KMS-11 (cell line): ENCODE data around the gene AGBL4.

ENCODE experiments used
- H2AFZ ChIP-seq: fragments of 200-600 bp; sonication (generic); 2 replicates; pipeline ENCODE4 v1.6.1; 2016; ENCODE audit warnings: antibody characterized with exemption, mixed run types, low read depth
- H3K27ac ChIP-seq: fragments of 200-600 bp; sonication (generic); 2 replicates; pipeline ENCODE4 v1.6.1; 2016; ENCODE audit warnings: mild to moderate bottlenecking, mixed run types
- H3K27me3 ChIP-seq: fragments of 200-600 bp; sonication (generic); 2 replicates; pipeline ENCODE4 v1.6.1; 2017; ENCODE audit warnings: mild to moderate bottlenecking, low read depth, mixed run types, moderate library complexity; ENCODE audit not compliant: insufficient read depth
- H3K36me3 ChIP-seq: fragments of 200-600 bp; sonication (generic); 2 replicates; pipeline ENCODE4 v1.6.1; 2017; ENCODE audit warnings: mild to moderate bottlenecking, mixed run types; ENCODE audit not compliant: insufficient read depth
- H3K4me1 ChIP-seq: fragments of 200-600 bp; sonication (generic); 2 replicates; pipeline ENCODE4 v1.6.1; 2016; ENCODE audit warnings: mild to moderate bottlenecking, low read depth, mixed run types; ENCODE audit not compliant: poor library complexity, severe bottlenecking
- H3K4me2 ChIP-seq: fragments of 200-600 bp; sonication (generic); 2 replicates; pipeline ENCODE4 v1.7.0; 2016; ENCODE audit warnings: mild to moderate bottlenecking, mixed run types
- H3K4me3 ChIP-seq: fragments of 200-600 bp; sonication (generic); IDR thresholded peaks from 2 replicates; pipeline ENCODE4 v1.6.1; 2017; ENCODE audit warnings: low read depth, low read length, mixed read lengths; ENCODE audit not compliant: insufficient read depth
- H3K79me2 ChIP-seq: fragments of 200-600 bp; sonication (generic); 2 replicates; pipeline ENCODE4 v1.6.1; 2016; ENCODE audit warnings: low read depth, mixed run types; ENCODE audit not compliant: insufficient read depth
- H3K9ac ChIP-seq: fragments of 200-600 bp; sonication (generic); 2 replicates; pipeline ENCODE4 v1.6.1; 2016; ENCODE audit warnings: mild to moderate bottlenecking, mixed run types
- H4K20me1 ChIP-seq: fragments of 200-600 bp; sonication (generic); 2 replicates; pipeline ENCODE4 v1.6.1; 2016; ENCODE audit warnings: mild to moderate bottlenecking, mixed run types; ENCODE audit not compliant: insufficient read depth
- CTCF ChIP-seq: fragments of 200-600 bp; sonication (generic); conservative IDR thresholded peaks from 2 replicates; pipeline ENCODE4 v1.6.1; 2017; ENCODE audit warnings: low read depth, mild to moderate bottlenecking, antibody characterized with exemption, low read length, moderate library complexity, mixed read lengths

Gene AGBL4

GRCh38 chr1:48831120-48831978, 1192.4 kb downstream of the AGBL4 start:
- Histone ChIP-seq H3K4me1 (no peaks in the 10 kb centered on the region), H3K9ac (no peak overlapping the region), H3K36me3 (no peaks in the 10 kb centered on the region), H3K79me2 (no peaks in the 10 kb centered on the region), H3K4me3 (no peak overlapping the region), H3K4me2 (no peak overlapping the region), H3K27me3 (no peaks in the 10 kb centered on the region), H2AFZ (no peak overlapping the region), H4K20me1 (no peaks in the 10 kb centered on the region), H3K27ac (no peak overlapping the region)
- TF ChIP-seq CTCF = no peak

GRCh38 chr1:48830715-48831114, 1193.0 kb downstream of the AGBL4 start:
- Histone ChIP-seq H3K27ac (no peak overlapping the region), H3K27me3 (no peaks in the 10 kb centered on the region), H4K20me1 (no peaks in the 10 kb centered on the region), H3K36me3 (no peaks in the 10 kb centered on the region), H2AFZ (no peak overlapping the region), H3K4me1 (no peaks in the 10 kb centered on the region), H3K4me2 (no peak overlapping the region), H3K4me3 (no peak overlapping the region), H3K9ac (no peak overlapping the region), H3K79me2 (no peaks in the 10 kb centered on the region)
- no peak for TF ChIP-seq CTCF

GRCh38 chr1:48829446-48829845, 1194.3 kb downstream of the AGBL4 start:
- Histone ChIP-seq H3K27ac (no peak overlapping the region), H4K20me1 (no peaks in the 10 kb centered on the region), H3K79me2 (no peaks in the 10 kb centered on the region), H3K4me2 (no peak overlapping the region), H3K36me3 (no peaks in the 10 kb centered on the region), H3K4me1 (no peaks in the 10 kb centered on the region), H3K4me3 (no peak overlapping the region), H2AFZ (no peak overlapping the region), H3K9ac (no peak overlapping the region), H3K27me3 (no peaks in the 10 kb centered on the region)
- TF ChIP-seq CTCF = no peak

GRCh38 chr1:48823168-48823567, 1200.6 kb downstream of the AGBL4 start:
- no peaks in the 10 kb centered on the region for H3K27me3 ChIP-seq
- no peak overlapping the region for H3K27ac ChIP-seq
- no peak overlapping the region for H3K4me2 ChIP-seq
- TF ChIP-seq CTCF = no peak
- no peaks in the 10 kb centered on the region for H3K4me1 ChIP-seq
- H3K79me2 ChIP-seq = no peaks in the 10 kb centered on the region
- H3K36me3 ChIP-seq = no peaks in the 10 kb centered on the region
- H3K4me3 ChIP-seq = no peak overlapping the region
- H2AFZ ChIP-seq = no peak overlapping the region
- no peaks in the 10 kb centered on the region for H4K20me1 ChIP-seq
- H3K9ac ChIP-seq = no peak overlapping the region
